Chondrocyte (in vitro differentiated cells): ENCODE measurements around the gene PUS1. TPM values are rescaled to one million over a fixed set of nuclear protein-coding genes. Genes with fewer than 3 reads are reported as not detected.

ENCODE experiments used
- DNase-seq: peaks from one replicate; pipeline ENCODE4 v3.0.0; 2021; ENCODE audit warnings: mixed read lengths, low spot score
- H3K27ac Mint-ChIP-seq: one replicate; pipeline ENCODE4 v1.8.0; 2021; ENCODE audit warnings: mild to moderate bottlenecking, moderate library complexity, mixed read lengths; ENCODE audit not compliant: unreplicated experiment
- H3K27me3 Mint-ChIP-seq: 2 replicates; pipeline ENCODE4 v1.8.0; 2021; ENCODE audit warnings: low read depth, mixed read lengths
- H3K36me3 Mint-ChIP-seq: 2 replicates; pipeline ENCODE4 v1.8.0; 2021; ENCODE audit warnings: low read depth, mixed read lengths
- H3K4me1 Mint-ChIP-seq: 2 replicates; pipeline ENCODE4 v1.8.0; 2021; ENCODE audit warnings: low read depth, mild to moderate bottlenecking, mixed read lengths
- H3K4me3 Mint-ChIP-seq: one replicate; pipeline ENCODE4 v1.8.0; 2021; ENCODE audit warnings: mild to moderate bottlenecking, moderate library complexity, mixed read lengths; ENCODE audit not compliant: unreplicated experiment
- H3K9me3 Mint-ChIP-seq: 2 replicates; pipeline ENCODE4 v1.8.0; 2021; ENCODE audit warnings: low read depth, mixed read lengths
- CTCF ChIP-seq: fragments of 200-600 bp; sonication (generic); IDR thresholded peaks from 2 replicates; pipeline ENCODE4 v1.5.0; 2021; ENCODE audit warnings: antibody characterized with exemption, mild to moderate bottlenecking, moderate library complexity
- total RNA-seq: library from RNA; stranded (reverse); gene quantifications from 3 replicates; pipeline ENCODE4 v1.2.1, GENCODE V29; 2021

PUS1 gene
- total RNA-seq, 1 donor from 2014 or later = 19.8 TPM

GRCh38 chr12:131905081-131905629 is 23.9 kb upstream of the PUS1 start:
- Mint-ChIP-seq H3K36me3 (peaks cover 2% of the 10 kb centered on the region), H3K9me3 (no peaks in the 10 kb centered on the region), H3K27me3 (no peaks in the 10 kb centered on the region), H3K27ac (no peak overlapping the region), H3K4me1 (peaks cover 10% of the 10 kb centered on the region), H3K4me3 (no peak overlapping the region)
- no peak for TF ChIP-seq CTCF
- DNase-seq = no peak

- Mint-ChIP-seq H3K36me3 (peaks cover 2% of the 10 kb centered on the region), H3K4me1 (peaks cover 13% of the 10 kb centered on the region), H3K27ac (peak overlapping the region; percentile 5), H3K27me3 (no peaks in the 10 kb centered on the region), H3K9me3 (no peaks in the 10 kb centered on the region), H3K4me3 (no peak overlapping the region)
- TF ChIP-seq CTCF = no peak
- DNase-seq = no peak
Observed at GRCh38 chr12:131905630-131906091, 23.4 kb upstream of the PUS1 start.

- H3K27ac Mint-ChIP-seq = no peak overlapping the region
- no peak for DNase-seq
- H3K4me3 Mint-ChIP-seq = no peak overlapping the region
- H3K27me3 Mint-ChIP-seq = no peaks in the 10 kb centered on the region
- no peaks in the 10 kb centered on the region for H3K9me3 Mint-ChIP-seq
- TF ChIP-seq CTCF = no peak
- H3K4me1 Mint-ChIP-seq = peaks cover 27% of the 10 kb centered on the region
- H3K36me3 Mint-ChIP-seq = peaks cover 6% of the 10 kb centered on the region
Observed at GRCh38 chr12:131907379-131908091, 21.5 kb upstream of the PUS1 start.

GRCh38 chr12:131908092-131909080 is 20.7 kb upstream of the PUS1 start:
- peak; percentile 92 for DNase-seq
- peaks cover 33% of the 10 kb centered on the region for H3K4me1 Mint-ChIP-seq
- peaks cover 6% of the 10 kb centered on the region for H3K36me3 Mint-ChIP-seq
- no peak for TF ChIP-seq CTCF
- no peak overlapping the region for H3K27ac Mint-ChIP-seq
- no peaks in the 10 kb centered on the region for H3K27me3 Mint-ChIP-seq
- H3K4me3 Mint-ChIP-seq = no peak overlapping the region
- no peaks in the 10 kb centered on the region for H3K9me3 Mint-ChIP-seq
